Measurements from ENCODE around the gene MLXIP.
"Not testable (repeated sequence)": the region's sequence is repeated elsewhere in the genome, so short reads cannot be mapped to it uniquely, and the experiment has no call there.

The MLXIP gene

GRCh38 chr12:122078141-122079032 is at the start of gene MLXIP:
MLXIP (plus strand) TSS chr12:122078756; CDS start chr12:122078854, 98 bp downstream.
- peak; percentile 81 for DNase-seq

GRCh38 chr12:122028905-122029560 is 49.5 kb upstream of the MLXIP start:
- DNase-seq, result no peak

GRCh38 chr12:122029620-122030423 is 48.7 kb upstream of the MLXIP start:
- no peak for DNase-seq

GRCh38 chr12:122030424-122031035 is 48.0 kb upstream of the MLXIP start:
- DNase-seq, result no peak

- no peak for DNase-seq
Measured at GRCh38 chr12:122031342-122032216, 47.0 kb upstream of the MLXIP start.

- DNase-seq, result no peak
Measured at GRCh38 chr12:122032580-122032979, 46.0 kb upstream of the MLXIP start.

- no peak for DNase-seq
Measured at GRCh38 chr12:122035292-122035691, 43.3 kb upstream of the MLXIP start.

- no peak for DNase-seq
Measured at GRCh38 chr12:122036153-122036552, 42.4 kb upstream of the MLXIP start.

GRCh38 chr12:122040579-122041386 is 37.8 kb upstream of the MLXIP start:
- no peak for DNase-seq

GRCh38 chr12:122041458-122041857 is 37.1 kb upstream of the MLXIP start:
- not testable (repeated sequence) for DNase-seq

- no peak for DNase-seq
Measured at GRCh38 chr12:122042910-122043309, 35.6 kb upstream of the MLXIP start.

GRCh38 chr12:122043476-122043875 is 35.1 kb upstream of the MLXIP start:
- no peak for DNase-seq

- DNase-seq, result no peak
Measured at GRCh38 chr12:122045262-122045661, 33.3 kb upstream of the MLXIP start.

- DNase-seq, result no peak
Measured at GRCh38 chr12:122046145-122046544, 32.4 kb upstream of the MLXIP start.

GRCh38 chr12:122048151-122048550 is 30.4 kb upstream of the MLXIP start:
- DNase-seq, result no peak

- DNase-seq, result no peak
Measured at GRCh38 chr12:122049827-122050226, 28.7 kb upstream of the MLXIP start.

GRCh38 chr12:122050706-122051105 is 27.9 kb upstream of the MLXIP start:
- no peak for DNase-seq

- no peak for DNase-seq
Measured at GRCh38 chr12:122051231-122051876, 27.2 kb upstream of the MLXIP start.

- DNase-seq, result no peak
Measured at GRCh38 chr12:122052285-122052684, 26.3 kb upstream of the MLXIP start.

- DNase-seq, result no peak
Measured at GRCh38 chr12:122054842-122055520, 23.6 kb upstream of the MLXIP start.
